Measurements from ENCODE around the gene DCLK2. TPM values are rescaled to one million over a fixed set of nuclear protein-coding genes. Genes with fewer than 3 reads are reported as not detected.

The DCLK2 gene
- total RNA-seq, 2 experiments from 2014 or later: not detected

- CTCF ChIA-PET: no interaction called here
- H3K9me3 Mint-ChIP-seq (ENCODE audit: insufficient read depth): no peaks in the 10 kb centered on the region
These were observed 190.2 kb downstream of the DCLK2 start for GRCh38 chr4:150268444-150268843.

GRCh38 chr4:150278206-150278605 is 200.0 kb downstream of the DCLK2 start:
- Mint-ChIP-seq H3K4me3 (no peak overlapping the region), H3K4me1 (ENCODE audit: low read depth) (no peaks in the 10 kb centered on the region), H3K9me3 (ENCODE audit: insufficient read depth) (no peaks in the 10 kb centered on the region), H3K27me3 (ENCODE audit: low read depth) (no peaks in the 10 kb centered on the region), H3K27ac (no peak overlapping the region), H3K36me3 (ENCODE audit: low read depth) (peaks cover 46% of the 10 kb centered on the region)
- DNase-seq: no peak
- POLR2A ChIA-PET: no interaction called here
- CTCF ChIA-PET: no interaction called here
- no peak for ATAC-seq

More at GRCh38 chr4:150268444-150268843, 190.2 kb downstream of the DCLK2 start:
- POLR2A ChIA-PET: interaction anchor here (0.7 kb wide), 1 partner anchor 21 kb away, joined by 3 read pairs; no protein-coding TSS in a partner anchor
- H3K4me1 Mint-ChIP-seq (ENCODE audit: low read depth): no peaks in the 10 kb centered on the region
- no peak for DNase-seq
- H3K4me3 Mint-ChIP-seq: no peak overlapping the region
- no peak for ATAC-seq
- no peaks in the 10 kb centered on the region for H3K27me3 Mint-ChIP-seq (ENCODE audit: low read depth)
- peaks cover 14% of the 10 kb centered on the region for H3K36me3 Mint-ChIP-seq (ENCODE audit: low read depth)
- no peak overlapping the region for H3K27ac Mint-ChIP-seq

GRCh38 chr4:150280081-150280895 is 202.0 kb downstream of the DCLK2 start:
- no peaks in the 10 kb centered on the region for H3K27me3 Mint-ChIP-seq (ENCODE audit: low read depth)
- DNase-seq (no peak), ATAC-seq (no peak)
- no peak overlapping the region for H3K4me3 Mint-ChIP-seq
- ChIA-PET POLR2A (interaction anchor here (0.9 kb wide), 1 partner anchor 9 kb away, joined by 4 read pairs; no protein-coding TSS in a partner anchor), CTCF (interaction anchor here (1.3 kb wide), 1 partner anchor 39 kb away, joined by 3 read pairs; no protein-coding TSS in a partner anchor)
- H3K9me3 Mint-ChIP-seq (ENCODE audit: insufficient read depth): no peaks in the 10 kb centered on the region
- H3K36me3 Mint-ChIP-seq (ENCODE audit: low read depth): peaks cover 37% of the 10 kb centered on the region
- H3K27ac Mint-ChIP-seq: no peak overlapping the region
- no peaks in the 10 kb centered on the region for H3K4me1 Mint-ChIP-seq (ENCODE audit: low read depth)

DNA sequence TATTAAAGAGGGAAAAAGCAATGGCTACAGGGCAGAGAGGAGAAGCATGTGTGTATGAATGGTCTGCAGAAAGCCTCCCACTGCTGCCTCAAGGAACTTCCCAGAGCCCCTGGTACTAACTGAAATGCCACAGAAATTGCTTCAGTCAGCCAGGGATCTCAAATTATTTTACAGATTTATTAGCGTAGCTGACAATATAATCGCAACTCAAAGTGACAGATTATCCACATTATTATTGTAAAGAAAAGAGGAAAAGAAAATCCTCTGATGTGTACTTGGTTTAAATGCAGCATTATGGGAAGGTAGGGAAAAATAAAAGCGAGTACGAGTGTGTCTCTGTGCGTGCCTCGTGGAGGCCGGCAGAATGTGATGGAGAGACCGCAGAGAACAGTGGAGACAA is 202.7 kb downstream of the DCLK2 start:
- Mint-ChIP-seq H3K27ac (no peak overlapping the region), H3K4me3 (no peak overlapping the region), H3K4me1 (ENCODE audit: low read depth) (no peaks in the 10 kb centered on the region), H3K27me3 (ENCODE audit: low read depth) (no peaks in the 10 kb centered on the region), H3K36me3 (ENCODE audit: low read depth) (peaks cover 31% of the 10 kb centered on the region), H3K9me3 (ENCODE audit: insufficient read depth) (no peaks in the 10 kb centered on the region)
- POLR2A ChIA-PET: interaction anchor here (0.9 kb wide), 1 partner anchor 9 kb away, joined by 4 read pairs; no protein-coding TSS in a partner anchor
- no peak for ATAC-seq
- DNase-seq: no peak
- CTCF ChIA-PET: interaction anchor here (1.3 kb wide), 1 partner anchor 40 kb away, joined by 3 read pairs; no protein-coding TSS in a partner anchor

DNA sequence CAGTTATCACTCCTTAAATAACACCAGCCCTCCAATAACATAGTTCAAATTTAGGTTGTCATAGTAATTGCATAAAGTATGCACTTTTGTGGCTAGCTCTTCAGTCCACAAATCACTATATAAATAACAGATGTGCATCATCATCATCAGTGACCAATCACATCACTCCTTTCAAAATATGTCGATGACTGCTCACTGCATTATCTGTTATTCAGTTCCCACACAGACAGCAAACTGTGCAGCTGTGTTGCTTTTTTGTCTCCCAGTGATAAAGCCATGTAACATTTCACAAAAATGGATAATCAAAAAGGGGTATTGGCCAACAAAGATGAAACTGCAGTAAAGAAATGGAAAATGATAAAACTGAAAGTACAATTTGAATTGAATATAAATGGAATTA is 205.4 kb downstream of the DCLK2 start:
- no peaks in the 10 kb centered on the region for H3K4me1 Mint-ChIP-seq (ENCODE audit: low read depth)
- ATAC-seq: no peak
- no peak for DNase-seq
- POLR2A ChIA-PET: interaction anchor here (0.6 kb wide), 1 partner anchor 592 kb away, joined by 3 read pairs; no protein-coding TSS in a partner anchor
- H3K27me3 Mint-ChIP-seq (ENCODE audit: low read depth): no peaks in the 10 kb centered on the region
- no peak overlapping the region for H3K27ac Mint-ChIP-seq
- no peak overlapping the region for H3K4me3 Mint-ChIP-seq
- no peaks in the 10 kb centered on the region for H3K9me3 Mint-ChIP-seq (ENCODE audit: insufficient read depth)
- CTCF ChIA-PET: interaction anchor here (0.8 kb wide), 1 partner anchor 21 kb away, joined by 3 read pairs; no protein-coding TSS in a partner anchor
- H3K36me3 Mint-ChIP-seq (ENCODE audit: low read depth): peaks cover 16% of the 10 kb centered on the region

- Mint-ChIP-seq H3K4me1 (ENCODE audit: low read depth) (no peaks in the 10 kb centered on the region), H3K36me3 (ENCODE audit: low read depth) (peaks cover 12% of the 10 kb centered on the region), H3K4me3 (no peak overlapping the region), H3K27ac (no peak overlapping the region), H3K9me3 (ENCODE audit: insufficient read depth) (no peaks in the 10 kb centered on the region), H3K27me3 (ENCODE audit: low read depth) (no peaks in the 10 kb centered on the region)
- ChIA-PET POLR2A (no interaction called here), CTCF (no interaction called here)
- DNase-seq (no peak), ATAC-seq (no peak)
These were observed 208.4 kb downstream of the DCLK2 start for GRCh38 chr4:150286656-150287055.

- Mint-ChIP-seq H3K4me1 (ENCODE audit: low read depth) (no peaks in the 10 kb centered on the region), H3K9me3 (ENCODE audit: insufficient read depth) (no peaks in the 10 kb centered on the region), H3K27ac (no peak overlapping the region), H3K36me3 (ENCODE audit: low read depth) (peaks cover 7% of the 10 kb centered on the region), H3K4me3 (no peak overlapping the region), H3K27me3 (ENCODE audit: low read depth) (no peaks in the 10 kb centered on the region)
- DNase-seq (no peak), ATAC-seq (no peak)
- ChIA-PET POLR2A (no interaction called here), CTCF (no interaction called here)
These were observed 211.0 kb downstream of the DCLK2 start for GRCh38 chr4:150289198-150289597.

GRCh38 chr4:150289881-150290280 is 211.6 kb downstream of the DCLK2 start:
- POLR2A ChIA-PET: interaction anchor here (0.6 kb wide), 1 partner anchor 22 kb away, joined by 3 read pairs; no protein-coding TSS in a partner anchor
- no peak for DNase-seq
- H3K4me1 Mint-ChIP-seq (ENCODE audit: low read depth): no peaks in the 10 kb centered on the region
- H3K4me3 Mint-ChIP-seq: no peak overlapping the region
- CTCF ChIA-PET: no interaction called here
- H3K9me3 Mint-ChIP-seq (ENCODE audit: insufficient read depth): no peaks in the 10 kb centered on the region
- H3K36me3 Mint-ChIP-seq (ENCODE audit: low read depth): peaks cover 7% of the 10 kb centered on the region
- no peak overlapping the region for H3K27ac Mint-ChIP-seq
- no peak for ATAC-seq
- no peaks in the 10 kb centered on the region for H3K27me3 Mint-ChIP-seq (ENCODE audit: low read depth)

DNA sequence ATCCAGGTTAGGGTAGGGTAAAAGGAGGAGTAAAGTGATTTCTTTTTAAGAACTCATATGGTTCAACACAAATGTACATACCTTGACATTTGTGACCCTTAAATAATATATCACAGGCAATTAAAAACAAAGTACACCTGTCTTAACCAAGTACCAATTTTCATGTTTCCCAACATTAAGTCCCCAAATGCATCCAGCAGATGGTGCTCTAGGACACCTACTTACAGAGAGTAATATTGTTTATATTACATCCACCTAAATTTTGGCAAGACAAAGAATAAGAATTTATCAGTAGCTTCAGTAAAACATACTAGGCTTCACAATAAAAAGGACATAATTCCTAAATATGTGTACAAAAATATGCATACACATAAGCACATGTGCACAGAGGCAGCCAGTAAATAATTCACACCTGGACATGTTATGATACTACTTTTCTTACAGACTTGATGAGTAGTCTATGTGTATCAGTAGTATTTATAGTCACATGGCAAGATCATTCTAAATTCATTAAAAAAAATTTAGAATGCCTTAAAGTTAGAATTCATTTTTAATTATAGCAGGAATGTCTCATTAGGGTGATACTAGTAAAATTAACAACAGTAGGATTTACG is 219.7 kb downstream of the DCLK2 start:
- Mint-ChIP-seq H3K9me3 (ENCODE audit: insufficient read depth) (no peaks in the 10 kb centered on the region), H3K27me3 (ENCODE audit: low read depth) (no peaks in the 10 kb centered on the region), H3K4me3 (no peak overlapping the region), H3K27ac (no peak overlapping the region), H3K4me1 (ENCODE audit: low read depth) (no peaks in the 10 kb centered on the region), H3K36me3 (ENCODE audit: low read depth) (no peaks in the 10 kb centered on the region)
- peak; percentile 56 for DNase-seq
- ATAC-seq: no peak
- ChIA-PET CTCF (interaction anchor here (0.6 to 6.4 kb wide), 9 partner anchors 9 to 715 kb away, joined by 3 to 48 read pairs (median 4); no protein-coding TSS in a partner anchor), POLR2A (no interaction called here)

- no peak overlapping the region for H3K4me3 Mint-ChIP-seq
- H3K27ac Mint-ChIP-seq: no peak overlapping the region
- no peaks in the 10 kb centered on the region for H3K36me3 Mint-ChIP-seq (ENCODE audit: low read depth)
- POLR2A ChIA-PET: no interaction called here
- ATAC-seq (no peak), DNase-seq (no peak)
- no peaks in the 10 kb centered on the region for H3K27me3 Mint-ChIP-seq (ENCODE audit: low read depth)
- no peaks in the 10 kb centered on the region for H3K9me3 Mint-ChIP-seq (ENCODE audit: insufficient read depth)
- no peaks in the 10 kb centered on the region for H3K4me1 Mint-ChIP-seq (ENCODE audit: low read depth)
- CTCF ChIA-PET: interaction anchor here (6.4 kb wide), 1 partner anchor 568 kb away, joined by 48 read pairs; no protein-coding TSS in a partner anchor
These were observed 221.6 kb downstream of the DCLK2 start for GRCh38 chr4:150299816-150300215.

- Mint-ChIP-seq H3K4me1 (ENCODE audit: low read depth) (no peaks in the 10 kb centered on the region), H3K9me3 (ENCODE audit: insufficient read depth) (no peaks in the 10 kb centered on the region), H3K36me3 (ENCODE audit: low read depth) (no peaks in the 10 kb centered on the region), H3K4me3 (no peak overlapping the region), H3K27me3 (ENCODE audit: low read depth) (no peaks in the 10 kb centered on the region), H3K27ac (no peak overlapping the region)
- ChIA-PET CTCF (interaction anchor here (6.4 kb wide), 1 partner anchor 565 kb away, joined by 48 read pairs; no protein-coding TSS in a partner anchor), POLR2A (interaction anchor here (0.6 kb wide), 1 partner anchor 93 kb away, joined by 3 read pairs; no protein-coding TSS in a partner anchor)
- ATAC-seq: no peak
- no peak for DNase-seq
These were observed 224.3 kb downstream of the DCLK2 start for GRCh38 chr4:150302553-150302952.

- DNase-seq (no peak), ATAC-seq (no peak)
- H3K27me3 Mint-ChIP-seq (ENCODE audit: low read depth): no peaks in the 10 kb centered on the region
- no peaks in the 10 kb centered on the region for H3K9me3 Mint-ChIP-seq (ENCODE audit: insufficient read depth)
- ChIA-PET POLR2A (interaction anchor here (0.6 kb wide), 1 partner anchor 240 kb away, joined by 3 read pairs; no protein-coding TSS in a partner anchor), CTCF (interaction anchor here (1.2 kb wide), 1 partner anchor 8 kb away, joined by 4 read pairs; no protein-coding TSS in a partner anchor)
- no peak overlapping the region for H3K4me3 Mint-ChIP-seq
- H3K36me3 Mint-ChIP-seq (ENCODE audit: low read depth): no peaks in the 10 kb centered on the region
- H3K4me1 Mint-ChIP-seq (ENCODE audit: low read depth): no peaks in the 10 kb centered on the region
- no peak overlapping the region for H3K27ac Mint-ChIP-seq
These were observed 227.8 kb downstream of the DCLK2 start for GRCh38 chr4:150305995-150306394.
